ENCODE measurements around the gene OR7G1.

The OR7G1 gene

DNA sequence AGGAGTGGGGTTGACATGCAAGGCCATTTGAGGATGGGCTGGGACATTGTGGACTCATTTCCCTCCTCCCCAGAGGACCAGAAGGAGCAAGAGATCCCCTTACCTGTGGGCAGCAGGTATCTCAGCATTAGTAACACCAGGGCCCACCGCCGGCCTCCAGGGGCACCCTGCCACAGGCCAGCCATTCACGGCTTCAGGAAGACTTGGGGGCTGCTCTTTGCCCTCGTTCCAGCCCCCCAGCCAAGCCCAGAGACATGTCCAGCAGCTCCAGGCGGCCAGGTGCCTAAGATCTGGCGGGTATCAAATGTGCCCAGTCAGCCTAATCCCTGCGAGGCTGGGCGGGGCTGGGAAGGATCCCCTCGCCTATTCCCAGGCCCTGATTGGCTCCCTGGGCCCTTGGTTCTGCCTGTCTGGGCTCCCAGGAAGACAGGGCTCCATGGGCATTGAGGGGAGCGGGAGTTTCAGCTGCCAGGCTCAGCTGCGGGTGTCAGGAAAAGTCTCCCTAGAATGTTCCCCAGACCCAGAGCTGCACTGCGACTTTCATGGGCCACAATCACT lies 50.0 kb downstream of the OR7G1 start:
- H3K27me3 ChIP-seq (ENCODE audit: low read length), result no peaks in the 10 kb centered on the region
- no peak overlapping the region for H2AFZ ChIP-seq (ENCODE audit: low read depth, low read length, severe bottlenecking)
- H3K9me2 ChIP-seq (replicated peaks; ENCODE audit: insufficient read depth, low read length), result no peaks in the 10 kb centered on the region
- TF ChIP-seq EZH2phosphoT487 (conservative IDR thresholded peaks at IDR 0.05; ENCODE audit: low read length), result no peak
- TF ChIP-seq, protein P1, sequence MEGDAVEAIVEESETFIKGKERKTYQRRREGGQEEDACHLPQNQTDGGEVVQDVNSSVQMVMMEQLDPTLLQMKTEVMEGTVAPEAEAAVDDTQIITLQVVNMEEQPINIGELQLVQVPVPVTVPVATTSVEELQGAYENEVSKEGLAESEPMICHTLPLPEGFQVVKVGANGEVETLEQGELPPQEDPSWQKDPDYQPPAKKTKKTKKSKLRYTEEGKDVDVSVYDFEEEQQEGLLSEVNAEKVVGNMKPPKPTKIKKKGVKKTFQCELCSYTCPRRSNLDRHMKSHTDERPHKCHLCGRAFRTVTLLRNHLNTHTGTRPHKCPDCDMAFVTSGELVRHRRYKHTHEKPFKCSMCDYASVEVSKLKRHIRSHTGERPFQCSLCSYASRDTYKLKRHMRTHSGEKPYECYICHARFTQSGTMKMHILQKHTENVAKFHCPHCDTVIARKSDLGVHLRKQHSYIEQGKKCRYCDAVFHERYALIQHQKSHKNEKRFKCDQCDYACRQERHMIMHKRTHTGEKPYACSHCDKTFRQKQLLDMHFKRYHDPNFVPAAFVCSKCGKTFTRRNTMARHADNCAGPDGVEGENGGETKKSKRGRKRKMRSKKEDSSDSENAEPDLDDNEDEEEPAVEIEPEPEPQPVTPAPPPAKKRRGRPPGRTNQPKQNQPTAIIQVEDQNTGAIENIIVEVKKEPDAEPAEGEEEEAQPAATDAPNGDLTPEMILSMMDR (IDR thresholded peaks at IDR 0.05; ENCODE audit: insufficient read depth, low read length, poor library complexity, severe bottlenecking), result no peak
- no peaks in the 10 kb centered on the region for H4K20me1 ChIP-seq (ENCODE audit: low read depth, low read length)
- no peak overlapping the region for H3K9ac ChIP-seq (ENCODE audit: low read length)
- no peaks in the 10 kb centered on the region for H3K9me3 ChIP-seq (ENCODE audit: insufficient read depth, low read length)
- no peak overlapping the region for H3K27ac ChIP-seq (ENCODE audit: low read depth, low read length)
- no peaks in the 10 kb centered on the region for H3K79me2 ChIP-seq (ENCODE audit: insufficient read depth, low read length)
- no peak overlapping the region for H3K4me2 ChIP-seq (ENCODE audit: low read depth, low read length, poor library complexity, severe bottlenecking)
- H3K36me3 ChIP-seq (ENCODE audit: low read length), result no peaks in the 10 kb centered on the region
- H3K4me3 ChIP-seq (ENCODE audit: insufficient read depth, low read length, poor library complexity, severe bottlenecking), result no peak overlapping the region
- H3F3A ChIP-seq (ENCODE audit: insufficient read depth), result no peaks in the 10 kb centered on the region

Data from SU-DHL-6 (cell line).